Ascending aorta (tissue), 2 donors: ENCODE results near the gene MGMT. TPM values are rescaled to one million over a fixed set of nuclear protein-coding genes. Genes with fewer than 3 reads are reported as not detected.

Source experiments
- DNase-seq, 2 donors: peaks; one replicate each; pipeline ENCODE4 v3.0.0-alpha.2; 2019; ENCODE audit warnings: low spot score in 2 of 2
- H3K27ac ChIP-seq, 2 donors: fragments of 200-600 bp; sonication (generic); one replicate each; pipeline ENCODE4 v1.5.1; 2016 to 2017; ENCODE audit warnings: mild to moderate bottlenecking in 1 of 2
- H3K27me3 ChIP-seq: fragments of 200-600 bp; sonication (generic); one replicate; pipeline ENCODE4 v1.5.1; 2017
- H3K36me3 ChIP-seq, 2 donors: fragments of 200-600 bp; sonication (generic); one replicate each; pipeline ENCODE4 v1.5.1; 2016
- H3K4me1 ChIP-seq, 2 donors: fragments of 200-600 bp; sonication (generic); one replicate each; pipeline ENCODE4 v1.5.1; 2016 to 2017; ENCODE audit warnings: mild to moderate bottlenecking in 1 of 2
- H3K4me3 ChIP-seq, 2 donors: fragments of 200-600 bp; sonication (generic); one replicate each; pipeline ENCODE4 v1.5.1; 2016 to 2017; ENCODE audit warnings: mild to moderate bottlenecking in 1 of 2
- H3K9me3 ChIP-seq, 2 donors: fragments of 200-600 bp; sonication (generic); one replicate each; pipeline ENCODE4 v1.5.1; 2016
- CTCF ChIP-seq, 3 experiments: fragments of 200-600 bp in 2 of 3; fragments of 450-650 bp in 1 of 3; sonication (generic) in 2 of 3; IDR thresholded peaks; one replicate each; pipeline ENCODE4 v1.5.1; 2016 to 2019; ENCODE audit warnings: antibody characterized with exemption in 3 of 3, mild to moderate bottlenecking in 1 of 3, moderate library complexity in 1 of 3
- intact Hi-C: fragments of 100-400 bp; cut with DNase I; formaldehyde crosslinking; loops from one replicate; pipeline ENCODE4 v1.15.1; 2023
- total RNA-seq: library from RNA; depleted of rRNA; stranded (reverse); fragments of >200 nt; gene quantifications from one replicate; pipeline ENCODE4 v1.1.0, GENCODE V29; 2016

Gene MGMT
- total RNA-seq, 1 donor from 2014 or later, result 7.0 TPM

- intact Hi-C loops, result no loop called here
- H3K27me3 ChIP-seq, result no peaks in the 10 kb centered on the region
- no peak for DNase-seq
- TF ChIP-seq CTCF (IDR thresholded peaks at IDR 0.05), result no peak
- no peak overlapping the region for H3K27ac ChIP-seq
- H3K4me1 ChIP-seq, result no peaks in the 10 kb centered on the region
- H3K4me3 ChIP-seq, result no peak overlapping the region
- H3K9me3 ChIP-seq, result no peaks in the 10 kb centered on the region
- H3K36me3 ChIP-seq, result no peaks in the 10 kb centered on the region
These were observed 155.2 kb downstream of the MGMT start for GRCh38 chr10:129622291-129622690.

GRCh38 chr10:129622736-129623135 is 155.7 kb downstream of the MGMT start:
- Histone ChIP-seq H3K9me3 (no peaks in the 10 kb centered on the region), H3K27ac (no peak overlapping the region), H3K4me3 (no peak overlapping the region), H3K4me1 (no peaks in the 10 kb centered on the region), H3K27me3 (no peaks in the 10 kb centered on the region), H3K36me3 (no peaks in the 10 kb centered on the region)
- no peak for DNase-seq
- TF ChIP-seq CTCF (IDR thresholded peaks at IDR 0.05), result no peak
- intact Hi-C loops, result no loop called here

DNA sequence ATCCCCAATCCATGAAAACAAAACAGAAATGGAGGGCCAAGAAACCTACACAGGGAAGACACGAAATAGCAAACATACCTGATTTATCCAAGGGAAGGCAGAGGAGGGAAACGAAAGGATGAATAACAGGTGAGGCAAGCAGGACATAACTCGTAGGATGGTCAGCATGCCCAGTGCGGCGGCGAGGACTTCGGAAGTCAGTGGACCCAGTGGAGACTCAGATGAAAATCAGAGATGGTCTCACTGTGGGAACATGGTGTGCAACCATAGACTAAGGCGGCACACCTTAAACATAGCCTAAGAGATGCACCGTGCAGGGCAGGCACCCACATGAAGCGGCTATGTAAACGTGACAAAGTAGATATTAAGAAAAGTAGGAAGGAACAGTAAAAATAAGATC is 157.5 kb downstream of the MGMT start:
- no peaks in the 10 kb centered on the region for H3K36me3 ChIP-seq
- no peak overlapping the region for H3K27ac ChIP-seq
- no peak overlapping the region for H3K4me3 ChIP-seq
- no peak for TF ChIP-seq CTCF (IDR thresholded peaks at IDR 0.05)
- no peak for DNase-seq
- H3K27me3 ChIP-seq, result no peaks in the 10 kb centered on the region
- H3K9me3 ChIP-seq, result no peaks in the 10 kb centered on the region
- peaks cover 0 to 3% of the 10 kb centered on the region in 2 donors for H3K4me1 ChIP-seq
- intact Hi-C loops, result no loop called here

DNA sequence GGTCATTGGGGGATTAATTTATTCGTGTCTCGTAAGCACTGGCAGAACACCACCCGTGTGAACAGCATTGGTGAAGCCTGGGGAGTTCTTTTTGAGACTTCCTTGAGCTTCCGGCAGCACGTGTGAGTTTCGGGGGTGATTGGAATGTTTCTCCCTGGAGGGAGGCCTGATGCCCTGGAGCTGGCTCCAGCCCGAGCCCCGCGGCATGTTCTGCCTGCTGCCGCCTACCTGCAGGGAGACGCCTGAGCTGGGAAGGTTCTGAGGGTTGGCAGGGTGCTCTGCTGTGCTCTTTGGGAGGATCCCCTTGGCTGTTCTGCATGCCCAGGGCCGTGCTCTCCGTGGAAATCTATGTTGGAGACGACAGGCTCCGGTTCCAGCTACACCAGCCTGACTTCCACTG is 159.3 kb downstream of the MGMT start:
- Histone ChIP-seq H3K4me3 (no peak overlapping the region), H3K4me1 (peaks cover 0 to 3% of the 10 kb centered on the region in 2 donors), H3K36me3 (no peaks in the 10 kb centered on the region), H3K27me3 (no peaks in the 10 kb centered on the region), H3K27ac (no peak overlapping the region), H3K9me3 (no peaks in the 10 kb centered on the region)
- DNase-seq, result no peak
- intact Hi-C loops, result no loop called here
- TF ChIP-seq CTCF (IDR thresholded peaks at IDR 0.05), result no peak

GRCh38 chr10:129626796-129627435 is 159.9 kb downstream of the MGMT start:
- no peak for DNase-seq
- H3K36me3 ChIP-seq, result no peaks in the 10 kb centered on the region
- intact Hi-C loops, result no loop called here
- H3K27me3 ChIP-seq, result no peaks in the 10 kb centered on the region
- no peak overlapping the region for H3K4me3 ChIP-seq
- TF ChIP-seq CTCF (IDR thresholded peaks at IDR 0.05), result no peak
- H3K4me1 ChIP-seq, result peaks cover 0 to 3% of the 10 kb centered on the region in 2 donors
- H3K27ac ChIP-seq, result no peak overlapping the region
- no peaks in the 10 kb centered on the region for H3K9me3 ChIP-seq

DNA sequence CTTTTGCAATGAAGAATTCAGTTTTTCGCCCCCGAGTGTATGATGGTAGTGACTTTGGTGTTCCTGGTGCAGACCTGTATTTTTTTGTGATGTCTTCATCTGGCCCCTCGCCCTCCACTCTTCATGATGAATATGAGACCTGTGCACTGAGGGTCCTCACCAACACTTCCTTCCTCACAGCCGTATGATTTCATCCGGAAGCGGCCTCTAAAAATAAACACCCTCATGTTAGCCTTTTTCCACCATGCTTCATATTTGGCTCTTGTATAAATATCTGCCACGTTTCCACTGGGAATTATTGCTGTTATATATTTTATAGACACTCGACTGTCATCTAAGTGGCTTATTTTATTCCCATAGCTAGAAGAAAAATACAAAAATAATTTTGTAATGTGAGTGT is 160.4 kb downstream of the MGMT start:
- Histone ChIP-seq H3K27me3 (no peaks in the 10 kb centered on the region), H3K27ac (no peak overlapping the region), H3K9me3 (no peaks in the 10 kb centered on the region), H3K4me3 (no peak overlapping the region), H3K4me1 (peaks cover 0 to 3% of the 10 kb centered on the region in 2 donors), H3K36me3 (no peaks in the 10 kb centered on the region)
- no peak for TF ChIP-seq CTCF (IDR thresholded peaks at IDR 0.05)
- intact Hi-C loops, result no loop called here
- DNase-seq, result no peak
